Medulla oblongata (tissue), 1 donor: Measurements from ENCODE around the gene HIP1.
"Not testable (repeated sequence)": the region's sequence is repeated elsewhere in the genome, so short reads cannot be mapped to it uniquely, and the experiment has no call there.

Experiments
- DNase-seq: peaks from one replicate; pipeline ENCODE4 v3.0.0-alpha.2; 2015; ENCODE audit errors: extremely low spot score

HIP1 gene

DNA sequence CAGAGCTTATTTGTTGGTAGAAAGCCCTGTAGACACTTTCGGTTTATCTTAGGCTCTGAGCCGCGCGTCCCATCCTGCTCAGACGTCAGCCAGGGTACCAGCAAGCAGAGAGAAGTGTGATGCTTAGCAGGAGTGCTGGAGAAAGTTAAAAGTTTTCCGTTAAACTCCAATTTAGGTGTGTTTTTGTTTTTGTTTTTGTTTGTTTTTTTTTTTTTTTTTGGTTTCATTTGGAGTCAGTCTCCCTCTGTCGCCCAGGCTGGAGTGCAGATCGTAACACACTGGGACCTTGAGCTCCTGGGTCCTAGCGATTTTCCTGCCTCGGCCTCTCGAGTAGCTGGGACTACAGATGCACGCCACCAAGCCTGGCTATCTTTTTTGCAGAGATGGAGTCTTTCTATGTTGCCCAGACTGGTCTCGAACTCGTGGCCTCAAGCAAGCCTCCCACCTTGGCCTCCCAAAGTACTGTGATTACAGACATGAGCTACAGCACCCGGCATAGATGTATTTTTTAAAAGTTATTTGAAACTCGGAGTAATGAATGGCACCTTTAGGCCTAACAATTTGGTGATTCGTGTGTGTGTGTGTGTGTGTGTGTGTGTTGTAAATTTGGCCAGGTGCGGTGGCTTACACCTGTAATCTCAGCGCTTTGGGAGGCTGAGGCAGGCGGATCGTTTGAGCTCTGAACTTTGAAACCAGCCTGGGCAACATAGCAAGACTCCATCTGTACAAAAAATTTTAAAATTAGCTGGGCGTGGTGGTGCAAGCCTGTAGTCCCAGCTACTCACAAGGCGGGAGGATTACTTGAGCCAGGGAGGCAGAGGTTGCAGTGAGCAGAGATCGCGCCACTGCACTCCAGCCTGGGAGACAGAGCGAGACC is 1.3 kb upstream of the HIP1 start:
- DNase-seq: no peak

DNA sequence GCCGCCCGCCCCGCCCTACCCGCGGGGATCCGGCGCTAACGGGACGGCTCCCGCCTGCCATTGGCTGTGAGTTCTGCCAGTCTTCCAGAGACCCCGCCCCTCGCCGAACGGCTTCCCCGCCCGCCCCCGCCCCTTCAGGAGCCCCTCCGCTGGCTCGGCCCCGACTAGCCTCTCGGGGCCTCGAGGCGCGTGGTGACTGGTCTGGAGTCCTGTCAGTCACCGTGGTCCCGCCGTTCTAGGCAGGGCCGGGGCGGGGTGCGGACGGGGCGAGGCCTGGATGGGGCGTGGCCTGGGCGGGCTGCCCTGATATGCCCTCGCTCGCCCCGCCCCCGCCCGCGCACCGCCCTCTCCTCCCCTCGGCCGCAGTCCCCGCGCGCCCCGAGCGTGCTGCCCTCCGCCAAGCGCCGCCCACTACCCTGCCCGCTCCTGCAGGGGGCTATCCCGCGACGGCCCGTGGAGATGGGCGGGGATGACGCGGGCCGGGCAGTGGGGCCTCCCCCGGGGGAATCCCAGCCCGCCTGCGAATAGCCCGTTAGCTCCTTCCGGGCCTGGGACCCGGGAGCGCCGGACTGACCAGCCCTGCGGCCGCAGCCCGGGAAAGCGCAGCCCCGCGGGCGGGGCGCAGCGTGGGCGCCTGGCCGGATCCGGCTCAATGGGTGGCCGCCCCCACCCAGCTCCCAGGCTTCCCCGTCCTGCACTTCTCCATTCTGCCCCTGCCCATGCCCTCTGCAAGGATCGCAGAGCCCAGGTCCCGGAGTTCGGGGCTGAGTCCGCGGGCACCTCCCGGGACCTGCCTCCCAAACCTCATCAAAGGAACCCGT is 444 bp upstream of the HIP1 start:
- peak; percentile 100 for DNase-seq

DNA sequence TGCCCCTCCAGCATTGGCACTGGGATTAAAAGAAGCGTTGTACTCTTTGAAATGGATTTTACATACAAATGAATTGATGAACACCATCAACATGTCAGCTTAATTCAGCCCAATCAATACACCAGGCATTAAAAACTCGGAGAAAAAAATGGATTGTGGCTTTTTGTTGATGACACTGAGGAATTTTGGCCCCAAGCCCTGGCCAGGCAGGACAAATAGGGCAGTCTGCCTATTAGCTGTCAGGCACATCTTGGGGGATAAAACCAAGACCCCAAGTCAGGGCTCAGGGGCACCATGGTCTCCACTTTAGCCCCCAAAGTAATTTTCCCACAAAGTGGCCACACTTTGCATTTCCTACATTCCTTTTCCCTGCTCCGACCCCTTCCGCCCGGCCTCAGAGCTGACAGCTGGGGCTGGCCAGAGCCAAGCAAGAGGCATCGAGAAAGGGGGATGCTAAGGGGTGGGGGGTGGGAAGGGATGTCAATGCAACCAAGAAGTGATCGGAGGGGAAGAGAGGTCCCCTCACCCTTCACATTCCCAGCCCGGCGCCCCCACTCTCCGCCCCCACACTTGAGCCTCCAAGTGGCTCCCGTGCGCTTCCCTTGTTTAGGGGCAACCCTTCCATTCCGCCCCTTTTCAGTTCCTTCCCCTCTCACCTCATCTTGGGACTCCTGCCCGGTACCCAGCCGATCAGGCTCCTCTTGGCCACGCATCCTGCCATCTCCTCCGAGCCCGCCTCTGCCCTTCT is 711 bp downstream of the HIP1 start:
- DNase-seq: peak; percentile 58

DNA sequence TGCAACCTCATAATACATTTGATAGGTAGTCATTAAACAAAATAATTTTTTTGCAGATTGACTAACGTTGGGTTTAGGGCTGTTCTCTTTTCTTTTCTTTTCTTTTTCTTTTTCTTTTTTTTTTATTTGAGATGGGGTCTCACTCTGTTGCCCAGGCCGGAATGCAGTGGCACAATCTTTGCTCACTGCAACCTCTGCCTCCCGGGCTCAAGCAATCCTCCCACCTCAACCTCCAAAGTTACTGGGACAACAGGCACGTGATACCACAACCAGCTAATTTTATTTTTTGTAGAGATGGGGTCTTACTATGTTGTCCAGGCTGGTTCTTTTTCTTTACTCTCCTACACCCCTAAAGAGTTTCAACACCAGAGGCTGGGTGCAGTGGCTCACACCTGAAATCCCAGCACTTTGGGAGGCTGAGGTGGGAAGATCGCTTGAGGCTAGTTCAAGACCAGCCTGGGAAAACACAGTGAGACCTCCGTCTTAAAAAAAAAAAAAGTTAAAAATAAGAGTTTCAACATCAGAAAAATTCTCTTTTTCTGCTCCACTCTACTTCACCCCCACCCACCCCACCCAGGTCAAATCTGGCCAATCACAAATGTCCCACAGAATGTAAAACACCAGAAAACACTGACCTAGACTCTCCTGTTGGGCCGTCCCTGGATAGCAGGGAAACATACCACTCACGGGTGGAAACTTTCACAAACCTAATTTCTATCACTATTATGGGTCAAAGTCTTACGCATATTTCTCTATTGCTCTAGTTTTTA is 3.0 kb downstream of the HIP1 start:
- no peak for DNase-seq

DNA sequence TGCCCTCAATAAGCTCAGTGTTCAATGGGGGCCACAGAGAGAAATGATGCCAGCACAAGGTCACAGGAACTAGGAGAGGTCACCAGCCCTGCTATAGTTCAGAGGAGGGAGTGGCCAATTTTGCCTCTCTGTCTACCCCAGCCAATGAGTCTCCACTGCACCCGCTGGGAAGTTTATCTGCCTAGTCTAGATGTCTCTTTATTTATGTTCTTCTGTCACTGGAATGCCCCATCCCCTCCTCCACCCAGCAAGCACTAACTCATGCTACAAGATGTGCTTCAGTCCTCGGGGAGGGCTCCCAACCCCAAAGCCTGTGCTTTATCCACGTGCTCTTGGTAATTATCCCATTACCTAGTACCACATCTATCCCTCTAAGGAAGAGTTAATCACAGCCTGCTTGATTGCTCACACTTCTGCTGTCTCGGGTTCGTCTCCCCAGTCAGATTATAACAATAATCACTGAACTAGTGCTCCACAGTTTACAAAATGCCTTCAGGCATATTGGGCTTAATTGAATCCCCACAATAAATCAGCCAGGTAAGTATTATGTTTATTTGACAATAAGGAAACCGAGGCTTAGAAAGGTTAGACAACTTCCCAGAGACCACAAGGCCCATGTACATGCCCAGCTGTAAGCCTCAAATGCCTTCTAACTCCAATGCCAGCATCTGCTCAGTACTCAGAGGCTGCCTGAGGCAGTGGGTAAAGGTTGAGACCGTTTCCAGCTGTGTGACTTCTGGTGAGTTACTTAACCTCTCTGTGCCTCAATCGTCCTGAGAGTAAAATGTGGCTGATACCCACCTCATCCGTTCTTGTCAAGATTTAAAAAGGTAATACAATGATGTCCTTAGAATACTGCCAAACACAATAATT is 3.9 kb downstream of the HIP1 start:
- DNase-seq: no peak

DNA sequence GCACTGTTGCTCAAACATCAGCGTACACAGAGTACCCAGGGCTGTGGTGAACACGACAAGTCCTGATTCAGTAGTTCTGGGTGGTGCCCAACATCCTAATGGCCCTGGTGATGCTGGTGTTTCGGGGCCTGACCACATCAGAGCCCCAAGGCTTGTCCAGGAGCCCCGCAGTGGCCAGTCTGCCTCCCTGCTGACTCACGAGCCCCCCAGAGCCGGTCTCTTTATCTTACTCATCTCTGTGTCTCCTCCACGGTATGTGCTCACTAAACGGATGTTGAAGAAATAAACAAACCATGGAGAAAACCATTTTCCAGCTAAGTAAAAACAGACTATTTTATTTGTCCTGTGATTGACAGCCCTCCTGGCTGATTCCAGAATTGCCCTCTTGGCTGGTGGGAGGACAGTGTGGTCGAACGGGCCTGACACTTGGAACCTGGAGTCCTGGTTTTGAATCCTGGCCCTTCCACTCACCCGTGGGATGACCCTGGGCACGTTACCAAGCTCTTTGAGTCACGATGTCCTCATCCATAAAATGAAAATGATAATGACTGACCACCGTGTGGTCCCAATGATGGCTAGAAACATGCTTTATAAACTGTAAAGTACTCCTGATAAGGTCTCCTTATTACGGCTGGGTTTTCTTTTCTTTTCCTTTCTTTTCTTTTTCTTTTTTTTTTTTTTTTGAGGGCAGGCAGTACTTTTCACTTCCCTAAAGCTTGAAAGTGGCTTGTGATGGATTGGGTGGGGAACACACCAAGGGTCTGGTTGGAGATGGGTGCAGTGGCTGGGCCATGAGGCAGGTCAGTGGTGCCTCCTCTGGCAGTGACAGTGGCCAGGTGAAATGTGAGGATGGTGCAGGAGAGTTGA is 5.7 kb downstream of the HIP1 start:
- no peak for DNase-seq

DNA sequence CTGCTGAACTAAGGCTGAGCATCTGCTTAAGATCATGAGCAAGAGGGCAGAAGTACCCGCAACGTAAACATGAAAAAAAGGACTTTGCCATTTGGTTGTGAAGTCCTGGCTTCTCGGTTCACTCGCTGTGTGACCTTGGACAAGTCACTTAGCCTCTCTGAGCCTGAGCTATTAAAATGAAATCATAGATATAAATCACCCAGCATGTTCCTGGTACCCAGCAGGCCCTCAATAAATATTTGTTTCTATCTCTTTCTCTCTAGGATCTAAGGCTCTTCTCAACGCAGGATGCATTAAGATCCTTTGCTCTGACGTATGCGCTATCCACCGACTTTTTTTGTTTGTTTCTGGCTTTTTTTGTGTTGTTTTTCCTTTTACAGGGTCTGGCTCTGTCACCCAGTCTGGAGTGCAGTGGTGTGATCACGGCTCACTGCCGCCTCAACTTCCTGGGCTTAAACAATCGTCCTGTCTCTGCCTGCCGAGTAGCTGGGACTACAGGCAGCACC is 6.7 kb downstream of the HIP1 start:
- no peak for DNase-seq

DNA sequence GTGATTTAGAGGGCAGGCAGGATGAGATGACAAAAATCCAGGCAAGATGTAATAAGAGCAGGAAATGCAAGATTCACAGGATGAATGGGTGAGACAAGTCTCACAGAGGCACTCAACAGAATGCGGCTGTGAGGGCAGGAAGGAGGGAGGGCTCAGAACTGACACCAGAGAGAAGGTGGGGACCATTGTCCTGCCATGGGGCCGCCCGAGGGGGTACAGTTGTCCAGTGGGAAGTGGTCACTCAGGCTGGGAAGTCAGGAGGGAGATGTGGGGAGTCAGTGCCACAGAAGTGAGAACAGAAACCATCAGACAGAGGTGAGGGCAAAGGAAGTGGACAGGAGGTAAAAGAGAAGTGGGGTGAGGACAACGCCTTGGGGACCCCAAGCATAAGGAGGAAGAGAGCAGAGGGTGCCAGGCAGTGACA is 8.9 kb downstream of the HIP1 start:
- DNase-seq: no peak

DNA sequence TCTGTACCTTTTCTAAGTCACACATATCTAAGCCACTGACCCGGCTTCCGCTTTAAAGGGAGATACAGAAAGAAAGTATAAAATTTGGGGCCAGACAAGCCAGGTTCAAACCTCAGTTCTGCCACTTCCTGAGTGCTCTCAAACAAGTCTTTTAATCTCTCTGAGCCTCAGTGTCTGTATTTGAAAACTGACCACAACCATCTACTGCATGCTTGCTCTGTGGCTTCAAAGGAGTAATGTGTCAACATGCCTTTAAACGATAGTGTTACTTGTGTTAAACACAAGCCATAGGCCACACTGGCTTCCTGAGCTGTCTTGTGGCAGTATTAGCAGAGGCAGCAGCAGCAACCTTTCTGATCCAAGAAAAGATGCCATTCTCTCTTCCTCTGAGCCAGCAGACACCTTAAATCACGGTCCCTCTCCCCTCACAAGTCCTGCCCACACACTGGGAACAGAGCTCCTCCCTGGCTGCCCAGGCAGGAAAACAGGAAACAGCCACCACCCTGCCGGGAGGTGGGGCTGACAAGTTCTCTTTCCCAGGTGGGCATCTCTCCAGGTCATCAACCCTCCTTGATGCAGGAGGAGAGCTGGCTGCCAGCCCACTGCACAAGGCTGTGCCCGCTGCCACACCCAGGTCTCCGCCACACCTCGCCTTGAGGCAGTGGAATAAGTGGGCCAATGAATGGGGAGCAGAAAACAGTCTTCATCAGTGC is 10.7 kb downstream of the HIP1 start:
- DNase-seq: no peak

DNA sequence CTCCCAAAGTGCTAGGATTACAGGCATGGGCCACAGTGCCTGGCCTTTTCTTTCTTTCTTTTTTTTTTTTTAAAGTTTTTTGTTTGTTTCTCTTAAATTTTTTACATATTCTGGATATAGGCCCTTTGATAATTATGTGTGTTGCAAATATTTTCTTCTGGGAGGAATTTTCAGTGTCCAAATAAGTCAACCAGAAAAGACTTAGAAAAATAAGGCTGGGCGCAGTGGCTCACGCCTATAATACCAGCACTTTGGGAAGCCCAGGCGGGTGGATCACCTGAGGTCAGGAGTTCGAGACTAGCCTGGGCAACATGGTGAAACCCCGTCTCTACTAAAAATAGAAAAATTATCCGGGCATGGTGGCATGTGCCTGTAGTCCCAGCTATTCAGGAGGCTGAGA is 11.4 kb downstream of the HIP1 start:
- not testable (repeated sequence) for DNase-seq

DNA sequence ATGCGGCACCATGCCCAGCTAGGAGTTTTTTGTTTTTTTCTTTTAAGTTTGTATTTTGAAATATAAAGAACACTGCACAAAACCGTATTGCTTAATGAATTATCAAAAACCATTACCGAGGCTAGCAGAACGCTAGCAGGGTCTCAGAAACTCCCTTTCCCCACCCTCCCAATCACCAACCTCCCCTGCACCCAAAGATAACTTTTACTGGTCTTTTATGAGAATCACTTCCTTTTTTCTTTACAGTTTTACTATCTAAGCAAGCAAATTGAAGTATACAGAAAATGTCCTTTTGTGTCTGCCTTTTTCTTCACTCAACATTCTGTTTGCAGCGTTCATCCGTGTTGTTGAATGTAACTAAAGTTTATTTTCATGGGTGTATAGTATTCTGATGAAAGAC is 13.4 kb downstream of the HIP1 start:
- no peak for DNase-seq

DNA sequence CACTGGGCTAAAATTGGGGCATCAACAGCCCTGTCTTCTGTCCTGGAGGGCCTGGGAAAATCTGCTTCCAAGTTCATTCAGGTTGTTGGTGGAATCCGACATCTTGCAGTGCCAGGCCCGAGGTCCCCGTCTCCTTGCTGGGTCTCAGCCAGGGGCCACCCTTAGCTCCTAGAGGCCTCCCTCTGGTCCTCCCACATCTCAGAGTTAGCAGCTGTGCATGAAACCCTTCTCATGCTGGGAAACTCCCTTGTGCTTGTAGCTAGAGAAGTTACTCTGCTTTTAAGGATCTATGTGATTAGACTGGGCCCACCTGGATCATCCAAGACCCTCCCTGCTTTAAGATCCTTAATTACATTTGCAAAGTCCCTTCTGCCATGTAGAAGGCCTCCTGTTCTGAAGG is 15.3 kb downstream of the HIP1 start:
- no peak for DNase-seq

DNA sequence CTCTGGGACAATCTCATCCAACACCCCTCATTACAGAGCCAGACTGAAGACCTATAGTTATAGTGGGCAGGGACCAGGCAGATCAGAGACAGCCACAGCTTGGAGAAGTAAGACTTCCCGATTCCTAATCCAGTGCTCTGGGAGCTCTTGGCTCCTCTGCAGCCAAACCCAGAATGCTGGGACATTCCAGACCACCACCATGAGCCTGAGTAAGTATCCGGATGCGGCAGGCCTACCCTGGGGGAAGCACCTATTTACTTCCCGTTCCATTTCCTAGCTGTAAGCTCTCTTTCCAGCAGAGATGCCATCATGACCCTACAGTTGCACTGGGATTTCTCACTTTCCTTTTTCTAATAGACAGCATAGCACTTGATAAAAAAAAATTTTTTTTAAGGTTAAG is 16.4 kb downstream of the HIP1 start:
- no peak for DNase-seq

DNA sequence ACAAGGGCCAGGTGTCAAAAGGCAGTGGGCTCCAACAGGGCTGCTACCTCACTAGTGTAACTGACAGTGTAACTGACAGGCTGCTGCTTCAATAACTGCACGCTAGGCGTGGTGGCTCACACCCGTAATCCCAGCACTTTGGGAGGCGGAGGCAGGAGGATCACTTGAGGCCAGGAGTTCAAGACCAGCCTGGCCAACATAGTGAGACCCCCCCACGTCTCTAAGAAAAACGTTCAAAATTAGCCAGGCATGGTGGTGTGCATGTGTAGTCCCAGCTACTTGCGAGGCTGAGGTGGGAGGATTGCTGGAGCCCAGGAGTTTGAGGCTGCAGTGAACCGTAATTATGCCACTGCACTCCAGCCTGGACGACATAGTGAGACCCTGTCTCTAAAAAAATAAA is 16.8 kb downstream of the HIP1 start:
- DNase-seq: not testable (repeated sequence)

DNA sequence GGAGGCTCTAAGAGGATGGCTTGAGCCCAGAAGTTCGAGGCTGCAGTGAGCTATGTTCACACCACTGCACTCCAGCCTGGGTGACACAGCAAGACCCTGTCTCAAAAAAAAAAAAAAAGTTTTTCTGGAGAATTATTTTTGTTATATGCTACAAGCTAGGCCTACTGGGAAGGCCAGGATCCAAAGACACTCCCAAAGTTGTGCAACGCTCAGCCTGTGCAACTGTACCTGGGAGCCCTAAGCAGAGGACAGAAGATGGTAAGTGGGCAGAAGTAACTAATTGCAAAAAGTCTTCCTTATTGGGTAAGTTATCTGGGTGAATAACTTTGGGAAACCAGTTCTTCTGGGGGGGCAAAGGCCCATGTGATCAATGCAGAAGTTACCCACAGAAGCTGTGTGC is 17.3 kb downstream of the HIP1 start:
- no peak for DNase-seq

DNA sequence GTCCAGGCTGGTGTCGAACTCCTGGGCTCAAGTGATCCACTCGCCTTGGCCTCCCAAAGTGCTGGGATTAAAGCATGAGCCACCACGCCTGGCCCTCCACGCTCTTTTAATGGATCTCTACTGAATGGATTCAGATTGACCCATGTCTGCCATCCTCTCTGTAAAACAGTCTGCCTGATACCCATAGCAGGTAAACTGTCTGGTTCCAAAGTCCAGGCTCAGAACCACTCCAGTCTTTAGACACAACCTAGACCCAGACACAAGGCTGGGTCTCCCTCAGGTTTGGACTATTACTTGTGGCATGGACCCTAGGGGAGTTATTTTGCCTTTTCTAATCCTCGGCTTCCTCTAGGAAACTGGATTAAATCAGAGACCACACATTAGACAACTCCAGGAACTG is 19.1 kb downstream of the HIP1 start:
- DNase-seq: no peak

DNA sequence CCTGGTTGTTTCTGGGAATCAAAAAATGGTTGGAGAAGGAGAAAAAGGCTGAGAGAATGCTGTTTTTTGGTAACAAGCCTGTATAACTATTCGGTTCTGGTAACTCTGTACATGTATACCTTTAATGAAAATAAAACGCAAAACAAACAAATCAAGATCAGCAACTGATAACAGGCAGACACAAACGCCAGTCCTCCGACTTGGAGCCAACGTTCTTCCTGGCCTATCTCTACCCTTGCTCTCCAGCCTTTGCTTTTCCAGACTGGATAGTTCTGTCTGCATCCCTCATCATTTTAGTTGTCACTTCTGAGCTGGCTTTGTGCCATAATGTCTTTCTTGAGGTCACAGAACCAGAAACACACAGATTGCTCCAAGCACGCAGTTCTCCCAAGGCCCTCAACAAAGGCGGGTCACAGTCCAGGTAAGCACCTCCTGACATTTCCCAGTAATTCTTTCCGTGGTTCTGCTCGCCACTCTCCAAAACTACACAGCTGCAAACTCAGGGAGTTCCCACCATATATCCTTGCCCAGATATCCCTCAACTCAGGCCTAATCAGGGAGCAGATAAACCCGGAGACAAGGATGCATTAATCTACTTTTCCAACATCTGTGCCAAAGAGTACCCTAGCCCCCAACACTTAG is 20.2 kb downstream of the HIP1 start:
- no peak for DNase-seq

DNA sequence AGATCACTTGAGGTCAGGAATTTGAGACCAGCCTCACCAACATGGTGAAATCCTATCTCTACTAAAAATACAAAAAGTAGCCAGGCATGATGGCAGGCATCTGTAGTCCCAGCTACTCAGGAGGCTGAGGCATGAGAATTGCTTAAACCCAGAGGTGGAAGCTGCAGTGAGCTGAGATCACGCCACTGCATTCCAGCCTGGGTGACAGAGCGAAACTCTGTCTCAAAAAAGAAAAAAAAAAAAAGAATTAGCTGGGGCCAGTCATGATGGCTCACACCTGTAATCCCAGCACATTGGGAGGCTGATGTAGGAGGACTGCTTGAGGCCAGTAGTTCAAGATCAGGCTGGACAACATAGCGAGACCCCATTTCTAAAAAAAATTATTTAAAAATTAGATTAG is 21.0 kb downstream of the HIP1 start:
- not testable (repeated sequence) for DNase-seq
